KMS-11 (cell line): ENCODE data around the gene DDB1.

Experiments
- H2AFZ ChIP-seq: fragments of 200-600 bp; sonication (generic); 2 replicates; pipeline ENCODE4 v1.6.1; 2016; ENCODE audit warnings: antibody characterized with exemption, mixed run types, low read depth
- H3K27ac ChIP-seq: fragments of 200-600 bp; sonication (generic); 2 replicates; pipeline ENCODE4 v1.6.1; 2016; ENCODE audit warnings: mild to moderate bottlenecking, mixed run types
- H3K27me3 ChIP-seq: fragments of 200-600 bp; sonication (generic); 2 replicates; pipeline ENCODE4 v1.6.1; 2017; ENCODE audit warnings: mild to moderate bottlenecking, low read depth, mixed run types, moderate library complexity; ENCODE audit not compliant: insufficient read depth
- H3K36me3 ChIP-seq: fragments of 200-600 bp; sonication (generic); 2 replicates; pipeline ENCODE4 v1.6.1; 2017; ENCODE audit warnings: mild to moderate bottlenecking, mixed run types; ENCODE audit not compliant: insufficient read depth
- H3K4me1 ChIP-seq: fragments of 200-600 bp; sonication (generic); 2 replicates; pipeline ENCODE4 v1.6.1; 2016; ENCODE audit warnings: mild to moderate bottlenecking, low read depth, mixed run types; ENCODE audit not compliant: poor library complexity, severe bottlenecking
- H3K4me2 ChIP-seq: fragments of 200-600 bp; sonication (generic); 2 replicates; pipeline ENCODE4 v1.7.0; 2016; ENCODE audit warnings: mild to moderate bottlenecking, mixed run types
- H3K4me3 ChIP-seq: fragments of 200-600 bp; sonication (generic); IDR thresholded peaks from 2 replicates; pipeline ENCODE4 v1.6.1; 2017; ENCODE audit warnings: low read depth, low read length, mixed read lengths; ENCODE audit not compliant: insufficient read depth
- H3K79me2 ChIP-seq: fragments of 200-600 bp; sonication (generic); 2 replicates; pipeline ENCODE4 v1.6.1; 2016; ENCODE audit warnings: low read depth, mixed run types; ENCODE audit not compliant: insufficient read depth
- H3K9ac ChIP-seq: fragments of 200-600 bp; sonication (generic); 2 replicates; pipeline ENCODE4 v1.6.1; 2016; ENCODE audit warnings: mild to moderate bottlenecking, mixed run types
- H4K20me1 ChIP-seq: fragments of 200-600 bp; sonication (generic); 2 replicates; pipeline ENCODE4 v1.6.1; 2016; ENCODE audit warnings: mild to moderate bottlenecking, mixed run types; ENCODE audit not compliant: insufficient read depth
- TF ChIP-seq, protein P1 (sequence below): fragments of 200-600 bp; sonication (generic); conservative IDR thresholded peaks from 2 replicates; pipeline ENCODE4 v1.6.1; 2017; ENCODE audit warnings: low read depth, mild to moderate bottlenecking, antibody characterized with exemption, low read length, moderate library complexity, mixed read lengths

Gene DDB1

GRCh38 chr11:61278001-61278470 lies 54.9 kb downstream of the DDB1 start:
- no peaks in the 10 kb centered on the region for H3K36me3 ChIP-seq
- H3K4me1 ChIP-seq = no peaks in the 10 kb centered on the region
- H4K20me1 ChIP-seq = no peaks in the 10 kb centered on the region
- no peak overlapping the region for H3K9ac ChIP-seq
- H3K4me3 ChIP-seq = no peak overlapping the region
- H3K4me2 ChIP-seq = no peak overlapping the region
- H3K27ac ChIP-seq = no peak overlapping the region
- no peak overlapping the region for H2AFZ ChIP-seq
- no peaks in the 10 kb centered on the region for H3K27me3 ChIP-seq
- H3K79me2 ChIP-seq = no peaks in the 10 kb centered on the region
- TF ChIP-seq, protein P1, sequence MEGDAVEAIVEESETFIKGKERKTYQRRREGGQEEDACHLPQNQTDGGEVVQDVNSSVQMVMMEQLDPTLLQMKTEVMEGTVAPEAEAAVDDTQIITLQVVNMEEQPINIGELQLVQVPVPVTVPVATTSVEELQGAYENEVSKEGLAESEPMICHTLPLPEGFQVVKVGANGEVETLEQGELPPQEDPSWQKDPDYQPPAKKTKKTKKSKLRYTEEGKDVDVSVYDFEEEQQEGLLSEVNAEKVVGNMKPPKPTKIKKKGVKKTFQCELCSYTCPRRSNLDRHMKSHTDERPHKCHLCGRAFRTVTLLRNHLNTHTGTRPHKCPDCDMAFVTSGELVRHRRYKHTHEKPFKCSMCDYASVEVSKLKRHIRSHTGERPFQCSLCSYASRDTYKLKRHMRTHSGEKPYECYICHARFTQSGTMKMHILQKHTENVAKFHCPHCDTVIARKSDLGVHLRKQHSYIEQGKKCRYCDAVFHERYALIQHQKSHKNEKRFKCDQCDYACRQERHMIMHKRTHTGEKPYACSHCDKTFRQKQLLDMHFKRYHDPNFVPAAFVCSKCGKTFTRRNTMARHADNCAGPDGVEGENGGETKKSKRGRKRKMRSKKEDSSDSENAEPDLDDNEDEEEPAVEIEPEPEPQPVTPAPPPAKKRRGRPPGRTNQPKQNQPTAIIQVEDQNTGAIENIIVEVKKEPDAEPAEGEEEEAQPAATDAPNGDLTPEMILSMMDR = no peak

DNA sequence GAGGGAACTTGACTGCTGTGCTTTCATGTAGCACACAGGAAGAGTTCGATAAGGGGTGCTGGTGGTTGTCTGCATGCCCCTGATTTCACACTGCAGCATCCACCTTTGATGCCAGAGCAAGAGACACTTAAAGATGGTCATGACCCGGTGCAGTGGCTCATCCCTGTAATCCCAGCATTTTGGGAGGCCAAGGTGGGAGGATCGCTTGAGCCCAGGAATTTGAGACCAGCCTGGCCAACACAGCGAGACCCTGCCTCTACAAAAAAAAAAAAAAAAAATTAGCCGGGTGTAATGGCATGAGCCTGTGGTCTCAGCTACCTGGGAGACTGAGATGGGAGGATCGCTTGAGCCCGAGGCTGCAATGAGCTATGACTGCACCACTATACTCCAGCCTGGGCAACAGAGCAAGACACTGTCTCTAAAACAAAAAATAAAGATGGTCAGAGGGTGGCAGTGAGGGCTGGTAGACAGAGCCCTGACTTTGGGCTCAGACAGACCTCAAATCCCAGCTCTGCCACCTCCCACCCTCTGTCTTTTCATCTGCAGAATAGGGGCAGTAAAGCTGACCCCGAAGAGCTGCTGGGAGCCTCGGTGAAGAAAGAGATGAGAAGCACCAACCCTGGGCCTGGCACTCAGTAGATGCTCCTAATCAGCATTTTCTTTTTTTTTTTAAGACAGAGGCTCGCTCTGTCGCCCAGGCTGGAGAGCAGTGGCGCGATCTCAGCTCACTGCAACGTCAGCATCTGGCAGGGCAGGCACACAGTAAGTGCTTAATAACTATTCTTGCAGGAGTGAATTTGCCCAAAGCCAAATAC lies 55.5 kb downstream of the DDB1 start:
- H3K36me3 ChIP-seq = no peaks in the 10 kb centered on the region
- TF ChIP-seq, protein P1 = no peak
- H2AFZ ChIP-seq = no peak overlapping the region
- H3K27ac ChIP-seq = no peak overlapping the region
- no peaks in the 10 kb centered on the region for H3K79me2 ChIP-seq
- H3K4me2 ChIP-seq = no peak overlapping the region
- no peak overlapping the region for H3K4me3 ChIP-seq
- H3K9ac ChIP-seq = no peak overlapping the region
- H3K4me1 ChIP-seq = no peaks in the 10 kb centered on the region
- H3K27me3 ChIP-seq = no peaks in the 10 kb centered on the region
- H4K20me1 ChIP-seq = no peaks in the 10 kb centered on the region

GRCh38 chr11:61275191-61275590 lies 57.7 kb downstream of the DDB1 start:
- Histone ChIP-seq H3K36me3 (no peaks in the 10 kb centered on the region), H3K9ac (no peak overlapping the region), H3K79me2 (no peaks in the 10 kb centered on the region), H3K27me3 (no peaks in the 10 kb centered on the region), H3K27ac (no peak overlapping the region), H4K20me1 (no peaks in the 10 kb centered on the region), H2AFZ (no peak overlapping the region), H3K4me1 (no peaks in the 10 kb centered on the region), H3K4me3 (no peak overlapping the region), H3K4me2 (no peak overlapping the region)
- TF ChIP-seq, protein P1 = no peak

- no peaks in the 10 kb centered on the region for H3K27me3 ChIP-seq
- H4K20me1 ChIP-seq = no peaks in the 10 kb centered on the region
- H2AFZ ChIP-seq = no peak overlapping the region
- H3K9ac ChIP-seq = no peak overlapping the region
- H3K27ac ChIP-seq = no peak overlapping the region
- no peak overlapping the region for H3K4me2 ChIP-seq
- H3K79me2 ChIP-seq = no peaks in the 10 kb centered on the region
- H3K4me3 ChIP-seq = no peak overlapping the region
- H3K36me3 ChIP-seq = no peaks in the 10 kb centered on the region
- no peaks in the 10 kb centered on the region for H3K4me1 ChIP-seq
- TF ChIP-seq, protein P1 = no peak
These were observed 58.8 kb downstream of the DDB1 start for GRCh38 chr11:61274084-61274483.
